Ramos (cell line): ENCODE data around the gene SYDE1.

Experiments used
- in situ Hi-C: fragments of 300-500 bp; cut with MboI; formaldehyde crosslinking; loops from one replicate; pipeline ENCODE4 v1.14.3; 2022; ENCODE audit warnings: low sequenced_read_pairs; ENCODE audit not compliant: unreplicated experiment

The SYDE1 gene

DNA sequence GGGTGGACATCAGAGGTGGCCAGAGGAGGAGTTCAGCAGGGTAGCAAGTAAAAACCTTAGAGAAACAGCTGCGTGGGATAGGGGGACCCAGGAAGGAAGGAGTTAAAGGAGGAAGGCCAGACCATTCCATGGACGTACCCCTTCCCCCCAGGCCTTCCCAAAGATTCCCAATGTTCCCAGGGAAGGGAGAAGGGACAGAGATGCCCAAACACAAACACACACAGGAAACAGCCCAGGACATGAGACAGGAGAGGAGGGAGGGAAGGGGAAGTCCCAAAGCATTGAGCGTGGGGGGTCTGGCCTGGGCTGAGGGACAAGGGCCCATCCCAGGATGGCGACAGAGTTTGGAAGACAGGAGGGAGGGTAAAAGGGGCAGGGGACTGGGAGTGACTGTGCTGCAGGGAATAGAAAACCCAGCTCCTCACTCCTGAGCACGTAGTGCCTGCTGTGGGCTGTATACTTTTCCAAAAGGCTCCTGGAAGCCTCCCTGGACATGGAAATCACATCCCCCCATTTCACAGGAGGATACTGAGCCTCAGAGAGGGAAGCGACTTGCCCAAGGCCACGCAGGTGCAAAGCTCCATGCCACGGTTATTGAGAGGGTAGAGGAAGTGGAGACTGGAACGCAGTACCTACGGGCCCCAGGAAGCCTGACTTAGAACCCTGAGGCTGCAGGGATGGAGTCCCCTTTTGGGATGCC is 1.1 kb downstream of the SYDE1 start:
- in situ Hi-C loops, result no loop called here

DNA sequence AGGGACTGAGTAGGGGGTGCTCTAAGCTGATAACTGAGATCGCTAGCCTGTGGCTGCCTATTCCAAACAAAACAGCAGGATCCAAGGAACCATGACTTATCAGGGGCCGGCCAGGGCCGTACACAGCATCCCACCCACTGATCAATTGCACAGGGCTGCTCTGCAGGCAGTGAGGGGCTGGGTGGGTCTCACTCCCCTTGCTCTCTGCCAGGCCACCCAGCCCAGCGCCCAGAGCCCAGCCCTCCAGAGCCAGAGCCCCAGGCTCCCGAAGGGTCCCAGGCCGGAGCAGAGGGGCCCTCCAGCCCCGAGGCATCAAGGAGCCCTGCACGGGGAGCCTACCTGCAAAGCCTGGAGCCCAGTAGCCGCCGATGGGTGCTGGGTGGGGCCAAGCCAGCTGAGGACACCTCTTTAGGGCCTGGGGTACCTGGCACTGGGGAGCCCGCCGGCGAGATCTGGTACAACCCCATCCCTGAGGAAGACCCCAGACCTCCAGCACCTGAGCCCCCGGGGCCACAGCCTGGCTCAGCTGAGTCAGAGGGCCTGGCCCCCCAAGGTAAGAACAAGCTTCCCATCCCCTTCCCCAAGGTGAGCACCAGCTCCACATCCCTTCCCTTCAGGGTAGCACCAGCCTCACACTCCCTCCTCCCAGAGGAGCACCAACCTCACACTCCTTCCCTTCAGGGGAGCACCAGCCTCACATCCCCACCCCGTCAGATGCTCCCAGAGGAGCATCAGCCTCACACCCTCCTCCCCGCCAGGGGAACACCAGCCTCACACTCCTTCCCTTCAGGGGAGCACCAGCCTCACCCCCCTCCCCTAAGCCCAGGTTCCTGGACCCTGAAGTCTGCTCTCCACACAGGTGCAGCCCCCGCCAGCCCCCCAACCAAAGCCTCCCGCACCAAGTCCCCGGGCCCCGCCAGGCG is 1.9 kb downstream of the SYDE1 start:
- in situ Hi-C loops, result no loop called here

DNA sequence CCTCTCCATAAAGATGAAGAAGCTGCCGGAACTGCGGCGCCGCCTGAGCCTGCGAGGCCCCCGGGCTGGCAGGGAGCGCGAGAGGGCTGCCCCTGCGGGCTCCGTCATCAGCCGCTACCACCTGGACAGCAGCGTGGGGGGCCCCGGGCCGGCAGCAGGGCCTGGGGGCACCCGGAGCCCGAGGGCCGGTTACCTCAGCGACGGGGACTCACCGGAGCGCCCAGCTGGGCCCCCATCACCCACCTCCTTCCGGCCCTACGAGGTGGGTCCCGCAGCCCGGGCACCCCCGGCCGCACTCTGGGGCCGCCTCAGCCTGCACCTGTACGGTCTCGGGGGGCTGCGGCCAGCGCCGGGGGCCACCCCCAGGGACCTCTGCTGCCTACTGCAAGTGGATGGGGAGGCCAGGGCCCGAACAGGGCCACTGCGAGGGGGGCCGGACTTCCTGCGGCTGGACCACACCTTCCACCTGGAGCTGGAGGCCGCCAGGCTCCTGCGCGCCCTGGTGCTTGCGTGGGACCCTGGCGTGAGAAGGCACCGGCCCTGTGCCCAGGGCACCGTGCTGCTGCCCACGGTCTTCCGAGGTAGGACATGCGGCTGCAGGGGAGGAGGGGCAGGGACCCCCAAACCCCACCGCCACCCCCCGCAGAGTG is 2.7 kb downstream of the SYDE1 start:
- in situ Hi-C loops, result no loop called here

DNA sequence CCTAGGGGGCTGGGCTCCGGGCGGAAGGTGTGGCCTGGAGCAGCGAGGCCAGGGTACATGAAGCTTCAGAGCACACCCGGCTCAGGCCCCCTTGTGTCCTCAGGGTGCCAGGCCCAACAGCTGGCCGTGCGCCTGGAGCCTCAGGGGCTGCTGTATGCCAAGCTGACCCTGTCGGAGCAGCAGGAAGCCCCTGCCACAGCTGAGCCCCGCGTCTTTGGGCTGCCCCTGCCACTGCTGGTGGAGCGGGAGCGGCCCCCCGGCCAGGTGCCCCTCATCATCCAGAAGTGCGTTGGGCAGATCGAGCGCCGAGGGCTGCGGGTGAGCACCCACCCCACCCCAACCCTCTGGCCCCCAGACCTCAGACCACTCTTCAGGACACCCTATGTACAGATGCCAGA is 3.2 kb downstream of the SYDE1 start:
- in situ Hi-C loops, result no loop called here

DNA sequence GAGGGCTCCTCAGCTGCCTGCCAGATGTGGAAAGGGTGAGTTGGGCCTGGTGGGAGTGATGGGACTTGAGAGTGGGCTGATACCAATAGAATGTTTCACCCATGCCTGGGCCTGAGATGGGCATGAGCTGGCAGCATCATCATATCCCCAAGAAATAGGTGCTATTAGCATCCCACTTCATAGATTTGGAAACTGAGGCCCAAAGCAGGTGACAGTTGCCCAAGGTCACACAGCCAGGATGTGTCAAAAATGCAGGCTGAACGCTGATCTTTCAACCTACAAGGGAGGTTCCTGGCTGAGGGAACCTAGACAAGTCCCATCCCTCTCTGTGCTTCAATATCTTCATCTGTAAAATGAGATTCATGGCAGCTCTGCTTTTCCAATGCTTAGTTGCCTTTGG is 4.6 kb downstream of the SYDE1 start:
- in situ Hi-C loops, result no loop called here

DNA sequence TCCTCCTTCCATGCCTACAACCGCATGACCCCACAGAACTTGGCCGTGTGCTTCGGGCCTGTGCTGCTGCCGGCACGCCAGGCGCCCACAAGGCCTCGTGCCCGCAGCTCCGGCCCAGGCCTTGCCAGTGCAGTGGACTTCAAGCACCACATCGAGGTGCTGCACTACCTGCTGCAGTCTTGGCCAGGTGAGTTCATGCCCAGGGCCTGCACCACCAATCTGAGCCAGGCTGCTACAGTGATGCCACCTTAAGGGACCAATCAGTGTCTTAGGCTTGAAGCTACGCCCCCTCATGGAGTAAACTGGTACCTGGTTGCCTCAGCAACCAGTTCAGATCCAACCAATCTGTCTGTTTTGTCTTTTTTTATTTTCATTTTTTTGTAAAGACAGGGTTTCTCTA is 5.2 kb downstream of the SYDE1 start:
- in situ Hi-C loops, result no loop called here

DNA sequence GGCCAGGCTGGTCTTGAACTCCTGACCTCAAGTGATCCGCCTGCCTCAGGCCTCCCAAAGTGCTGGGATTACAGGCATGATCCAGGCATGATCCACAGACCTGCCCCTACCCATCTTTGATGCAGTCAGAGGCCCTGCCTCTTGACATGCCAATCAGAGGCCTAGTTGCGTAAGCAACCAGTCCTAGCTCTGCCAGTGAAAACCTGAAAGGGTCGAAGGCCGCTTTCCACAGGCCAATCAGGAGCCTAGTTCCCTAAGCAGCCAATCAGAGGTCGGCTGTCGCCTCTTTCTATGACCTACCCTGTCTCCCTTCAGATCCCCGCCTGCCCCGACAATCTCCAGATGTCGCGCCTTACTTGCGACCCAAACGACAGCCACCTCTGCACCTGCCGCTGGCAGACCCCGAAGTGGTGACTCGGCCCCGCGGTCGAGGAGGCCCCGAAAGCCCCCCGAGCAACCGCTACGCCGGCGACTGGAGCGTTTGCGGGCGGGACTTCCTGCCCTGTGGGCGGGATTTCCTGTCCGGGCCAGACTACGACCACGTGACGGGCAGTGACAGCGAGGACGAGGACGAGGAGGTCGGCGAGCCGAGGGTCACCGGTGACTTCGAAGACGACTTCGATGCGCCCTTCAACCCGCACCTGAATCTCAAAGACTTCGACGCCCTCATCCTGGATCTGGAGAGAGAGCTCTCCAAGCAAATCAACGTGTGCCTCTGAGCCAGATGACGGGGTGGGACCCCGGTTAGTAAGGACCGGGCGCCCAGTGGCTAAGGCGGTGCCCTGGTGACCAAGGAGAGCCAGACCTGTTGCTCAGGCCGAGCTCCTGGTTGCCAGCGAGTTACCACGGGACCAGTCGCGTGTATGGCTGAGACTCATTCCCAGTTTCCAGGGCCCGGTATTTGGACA is 6.3 kb downstream of the SYDE1 start:
- in situ Hi-C loops, result no loop called here

DNA sequence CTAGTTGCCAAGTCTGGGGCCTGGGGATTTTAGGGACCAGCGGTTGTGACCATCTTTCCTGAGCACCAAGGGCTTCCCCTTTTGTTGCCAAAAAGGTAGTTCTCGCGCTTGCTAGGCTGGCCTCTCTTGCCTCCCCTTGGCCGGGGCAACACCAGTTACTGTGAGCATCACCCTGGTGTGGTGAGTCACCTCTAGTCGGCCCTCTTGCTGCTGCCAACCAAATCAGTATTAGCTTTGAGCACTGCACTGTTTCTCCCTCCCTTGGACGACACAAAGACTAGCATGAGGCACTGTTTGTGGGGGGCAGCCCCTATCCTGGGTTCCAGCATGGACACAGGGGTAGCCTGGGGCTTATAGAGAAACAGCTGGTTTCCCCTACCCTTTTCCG is 6.9 kb downstream of the SYDE1 start:
- in situ Hi-C loops, result no loop called here

DNA sequence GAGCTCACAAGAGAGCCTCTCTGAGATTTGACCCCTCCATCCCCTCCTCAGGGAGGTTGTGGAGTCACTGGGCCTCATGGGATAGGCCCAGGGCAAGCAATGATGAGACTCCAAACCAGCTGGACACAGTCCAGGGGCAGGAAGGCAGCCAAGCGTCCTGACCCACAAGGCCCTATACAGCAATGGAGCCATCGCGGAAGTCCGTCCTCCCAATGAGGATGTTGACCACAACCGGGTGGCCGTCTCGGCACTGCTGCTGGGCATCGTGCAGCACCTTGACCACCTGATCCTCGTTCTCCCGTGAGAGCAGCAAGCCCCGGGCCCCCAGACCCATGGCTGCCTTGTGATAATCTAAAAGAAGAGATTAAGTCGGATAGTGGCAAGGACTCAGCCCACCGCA is 7.9 kb downstream of the SYDE1 start:
- in situ Hi-C loops, result no loop called here

DNA sequence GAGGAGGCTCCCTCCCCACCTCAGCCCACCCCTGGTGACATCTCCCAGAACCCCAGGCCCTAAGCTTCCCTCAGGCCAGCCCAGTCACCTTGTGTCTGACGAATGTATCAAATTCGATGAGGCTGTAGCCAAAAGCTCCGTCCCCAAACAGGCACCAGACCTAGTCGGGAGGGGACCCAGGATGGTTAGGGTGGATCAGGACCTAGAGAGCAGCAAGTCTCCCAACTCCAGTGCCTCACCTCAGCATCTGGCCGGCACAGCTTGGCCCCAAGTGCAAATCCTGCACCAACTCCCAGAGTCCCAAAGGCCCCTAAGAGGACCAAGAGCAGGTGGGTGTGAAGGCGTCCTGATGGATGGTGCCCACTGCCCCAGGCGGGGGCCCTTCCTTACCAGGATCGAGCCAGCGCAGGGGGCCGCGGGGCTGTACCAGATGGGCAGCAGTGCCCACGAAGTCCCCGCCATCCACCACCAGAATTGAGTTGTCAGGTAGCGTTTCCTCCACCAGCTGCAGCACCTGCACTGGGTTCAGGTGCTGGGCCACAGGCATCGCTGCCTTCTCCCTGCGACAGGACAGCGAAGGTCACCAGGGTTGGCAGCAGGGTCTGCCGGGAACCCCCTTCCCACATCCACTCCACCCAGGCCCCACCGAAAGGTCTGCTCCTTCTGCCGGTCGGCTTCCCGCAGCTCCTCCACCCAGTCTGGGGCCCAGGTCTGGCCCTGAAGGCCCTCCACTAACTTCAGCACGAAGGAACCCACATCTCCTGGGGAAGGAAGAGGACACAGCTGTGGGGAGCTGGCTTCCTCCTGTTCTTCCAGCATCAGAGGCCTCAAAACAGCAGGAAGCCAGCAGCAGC is 8.8 kb downstream of the SYDE1 start:
- in situ Hi-C loops, result no loop called here

DNA sequence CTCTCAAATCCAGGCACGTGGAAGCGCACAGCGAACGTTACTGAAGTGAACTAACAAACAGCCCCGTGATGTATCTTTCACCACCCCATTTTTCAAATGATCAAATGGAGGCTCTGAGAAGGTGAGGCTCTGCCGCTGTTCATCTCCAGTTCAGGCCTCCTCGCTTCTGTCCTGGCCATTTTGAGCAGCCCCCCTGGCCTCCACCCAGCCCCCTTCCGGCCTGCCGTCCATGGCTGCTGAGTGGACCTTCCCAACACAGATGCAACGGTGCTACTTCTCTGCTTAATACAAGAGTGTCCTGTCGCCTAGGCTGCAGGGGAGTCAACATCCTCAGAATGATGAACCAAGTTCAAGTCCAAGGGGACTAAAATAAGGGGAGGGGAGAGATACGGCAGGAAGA is 9.7 kb downstream of the SYDE1 start:
- in situ Hi-C loops, result no loop called here

DNA sequence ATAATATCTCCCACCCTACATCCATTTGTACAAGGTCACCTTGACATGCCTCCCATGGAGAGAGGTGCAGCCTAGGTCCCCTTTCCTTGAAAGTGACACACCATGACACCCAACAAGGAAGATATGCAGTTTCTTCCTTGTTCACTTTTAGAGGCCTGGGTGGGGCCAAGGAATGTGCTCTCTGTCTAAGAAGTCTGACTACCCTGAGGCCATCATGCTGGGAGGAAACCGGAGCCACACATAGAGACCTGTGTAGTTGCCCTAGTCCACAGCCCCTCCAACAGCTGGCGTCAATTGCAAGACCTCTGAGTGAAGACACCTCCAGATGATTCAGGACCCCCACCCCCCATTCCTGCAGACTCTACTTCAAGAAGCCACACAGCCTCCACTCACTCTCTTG is 11.0 kb downstream of the SYDE1 start:
- in situ Hi-C loops, result no loop called here

DNA sequence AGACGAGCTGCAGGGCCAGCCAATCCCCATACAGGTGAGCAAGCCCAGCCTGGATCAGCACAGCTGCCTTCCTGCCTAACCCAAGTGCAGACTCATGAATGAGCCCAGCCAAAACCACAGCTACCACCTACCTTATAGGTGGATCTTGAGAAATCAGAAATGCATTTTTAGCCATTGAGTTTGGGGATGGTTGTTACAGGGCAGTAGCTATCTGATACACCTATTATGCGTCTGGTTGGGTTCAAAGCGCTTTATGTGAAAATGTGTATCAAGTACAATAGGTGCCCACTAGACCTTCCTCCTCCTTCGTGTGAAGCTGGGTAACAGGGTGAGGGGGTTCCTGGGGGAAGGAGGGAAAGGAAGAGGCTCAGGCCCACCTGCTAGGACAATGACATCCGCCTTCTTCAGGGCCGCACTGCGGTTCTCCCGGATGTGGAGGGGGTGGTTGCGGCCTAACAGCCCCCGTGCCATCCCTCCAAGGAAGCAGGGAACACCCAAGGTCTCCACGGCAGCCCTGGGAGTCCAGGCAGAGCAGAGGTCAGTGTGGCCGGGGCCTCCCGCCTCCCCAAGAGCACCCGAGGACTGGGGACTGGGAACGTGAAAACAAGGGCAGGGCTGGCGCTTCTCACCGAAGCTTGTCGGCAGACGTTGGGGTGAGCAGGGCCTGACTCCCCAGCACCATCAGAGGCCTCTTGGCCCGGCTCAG is 11.7 kb downstream of the SYDE1 start:
- in situ Hi-C loops, result no loop called here

DNA sequence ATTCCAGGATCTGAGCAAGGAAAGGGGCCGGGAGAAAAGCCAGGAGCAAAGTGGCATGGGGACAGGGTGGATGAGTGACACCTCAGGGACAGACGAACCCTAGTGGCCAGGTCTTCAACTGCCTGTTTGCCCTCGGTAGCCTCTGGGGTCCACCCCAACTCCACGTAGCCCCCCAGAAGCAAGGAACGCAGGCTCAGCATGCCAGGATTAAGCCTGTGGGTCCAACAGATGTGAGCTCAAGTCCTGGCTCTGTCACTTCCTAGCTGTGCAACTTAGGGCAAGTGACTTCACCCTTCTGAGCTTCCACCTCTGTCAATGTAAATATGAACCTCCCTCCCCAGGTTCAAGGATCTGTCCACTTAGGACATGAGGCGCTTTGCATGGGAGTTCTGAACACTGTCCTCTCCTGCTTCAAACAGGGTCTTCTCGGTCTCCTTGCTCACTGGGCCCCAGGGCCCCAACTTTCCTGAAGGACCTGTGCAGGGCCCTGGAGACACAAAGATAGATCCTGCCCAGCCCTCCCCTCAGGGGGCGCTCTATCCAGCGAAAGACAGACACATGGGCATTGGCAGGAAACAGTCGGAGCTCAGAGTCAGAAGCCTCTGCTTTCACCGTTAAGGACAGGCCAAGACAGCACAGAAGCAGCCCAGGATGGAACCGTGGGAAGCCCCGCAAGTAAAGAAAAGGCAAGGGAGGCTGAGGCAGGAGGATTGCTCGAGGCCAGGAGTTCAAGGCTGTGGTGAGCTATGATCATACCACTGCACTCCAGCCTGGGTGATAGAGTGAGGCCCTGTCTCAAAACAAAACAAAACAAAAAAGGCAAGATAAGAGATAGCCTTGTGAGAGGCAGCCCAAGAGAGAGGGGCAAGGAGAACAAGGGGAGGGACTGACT is 13.2 kb downstream of the SYDE1 start:
- in situ Hi-C loops, result no loop called here

DNA sequence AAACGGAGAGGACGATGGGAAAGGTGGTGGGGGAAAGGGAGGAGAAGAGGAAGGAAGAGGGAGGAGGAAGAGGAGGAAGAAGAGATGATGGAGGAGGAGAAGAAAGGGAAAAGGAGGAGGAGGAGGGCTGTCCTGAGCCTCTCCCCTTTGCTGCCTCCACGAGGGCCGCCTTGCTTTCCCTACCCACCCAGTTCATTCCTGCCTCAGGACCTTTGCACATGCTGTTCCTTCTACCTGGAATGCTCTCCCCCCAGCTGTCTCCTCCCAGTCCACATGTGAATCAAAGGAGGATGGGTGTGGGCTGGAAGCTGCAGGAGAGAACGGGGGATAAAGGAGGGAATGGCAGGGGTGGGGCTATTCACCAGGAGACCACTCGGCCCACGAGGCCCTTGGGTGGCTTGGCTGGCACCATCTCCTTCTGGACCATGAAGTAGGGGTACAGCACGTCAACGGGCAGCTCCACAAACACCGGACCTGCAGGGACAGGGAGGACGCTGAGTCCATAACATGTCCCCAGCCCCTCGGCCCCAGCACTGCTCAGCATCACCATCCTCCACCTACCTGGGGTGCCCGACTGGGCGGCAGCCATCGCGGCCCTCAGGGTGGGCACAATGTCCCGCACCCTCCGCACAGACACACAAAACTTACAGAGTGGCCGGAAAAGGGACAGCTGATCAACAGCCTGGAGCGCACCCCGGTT is 15.3 kb downstream of the SYDE1 start:
- in situ Hi-C loops, result no loop called here

DNA sequence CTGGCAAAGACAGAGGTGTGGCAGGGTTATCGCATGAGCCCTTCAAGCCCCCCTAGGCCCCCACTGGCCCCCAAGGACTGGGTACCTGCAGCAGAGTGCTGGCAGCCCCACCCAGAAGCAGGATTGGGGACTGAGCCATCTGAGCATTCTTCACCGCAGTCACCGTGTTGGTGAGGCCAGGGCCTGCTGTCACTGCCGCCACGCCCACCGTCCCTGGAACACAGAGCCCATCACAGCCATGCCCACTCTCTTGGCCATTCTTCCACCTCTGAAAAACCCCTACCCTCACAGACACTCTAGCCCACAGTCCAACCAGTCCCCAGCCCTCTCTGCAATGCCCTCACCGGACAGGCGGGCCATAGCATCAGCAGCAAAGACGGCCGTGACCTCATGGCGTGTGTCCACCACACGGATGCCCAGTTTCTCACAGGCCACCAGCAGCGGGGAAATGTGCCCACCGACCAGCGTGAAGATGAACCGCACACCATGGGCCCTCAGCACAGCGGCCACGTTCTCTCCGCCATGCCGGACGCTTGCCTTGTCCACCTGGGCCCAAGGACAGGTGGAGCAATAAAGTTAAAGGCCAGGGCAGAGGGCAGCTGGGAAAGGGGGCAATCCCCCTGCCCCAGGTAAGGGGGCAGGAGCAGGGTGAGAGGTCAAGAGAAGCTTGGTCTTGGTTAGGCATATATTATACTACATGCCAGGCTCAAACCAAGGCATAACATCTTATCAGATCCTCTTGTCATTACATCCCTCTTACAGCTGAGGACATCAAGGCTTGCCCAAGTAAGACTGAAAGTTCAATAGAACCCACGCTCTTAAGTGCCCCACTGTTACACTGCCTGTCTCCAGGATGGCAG is 16.1 kb downstream of the SYDE1 start:
- in situ Hi-C loops, result no loop called here
